AG04449 (cell line): Measurements from ENCODE around the gene VPS39.

ENCODE experiments used
- CTCF ChIA-PET: fragments of 350-600 bp; formaldehyde crosslinking; extraction: SDS; loops from one replicate; lab custom pipeline; 2021; ENCODE audit warnings: antibody characterized with exemption; lab: Yijun Ruan, JAX
- POLR2A ChIA-PET: fragments of 400-600, 350-600 bp; formaldehyde crosslinking; extraction: SDS; loops from one replicate; lab custom pipeline; 2020; ENCODE audit warnings: antibody characterized with exemption, inconsistent platforms; lab: Yijun Ruan, JAX
- DNase-seq: peaks from one replicate; pipeline ENCODE4 v3.0.0-alpha.2; 2010; ENCODE audit warnings: low read depth, low spot score
- H3K4me3 ChIP-seq: 2 replicates; pipeline ENCODE4 v1.5.1; 2011; ENCODE audit warnings: low read depth, mild to moderate bottlenecking, control low read depth, low read length
- TF ChIP-seq, protein P1 (sequence below): IDR thresholded peaks from one replicate; pipeline ENCODE4 v1.5.1; 2011; ENCODE audit warnings: mild to moderate bottlenecking, moderate library complexity, low read length, control low read depth, inconsistent platforms; ENCODE audit not compliant: insufficient read depth; ENCODE audit errors: missing control alignments

The VPS39 gene

DNA sequence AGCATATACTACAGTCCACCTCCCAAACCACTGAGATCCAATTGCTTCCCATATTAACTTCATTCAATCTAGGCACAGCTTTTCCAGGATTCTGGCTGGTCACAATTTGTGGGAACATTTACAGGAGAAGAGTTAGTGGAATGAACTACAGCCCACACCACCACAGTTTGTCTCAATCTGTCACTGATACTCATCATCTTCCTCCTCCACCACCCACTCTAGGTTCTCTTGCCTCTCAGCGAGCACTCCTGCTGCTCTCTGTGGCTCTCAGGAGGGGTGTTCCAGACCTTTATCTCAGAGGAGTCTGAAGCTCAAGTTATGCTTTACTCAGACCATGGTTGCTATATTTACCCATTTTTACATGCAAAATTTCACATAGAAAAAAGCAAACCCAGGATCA lies 87.8 kb downstream of the VPS39 start:
- DNase-seq, result no peak
- H3K4me3 ChIP-seq, result no peak overlapping the region
- ChIA-PET POLR2A (no interaction called here), CTCF (interaction anchor here (0.9 to 2.4 kb wide), 4 partner anchors 10 to 35 kb away, joined by 3 to 11 read pairs (median 4); no protein-coding TSS in a partner anchor)
- TF ChIP-seq, protein P1, sequence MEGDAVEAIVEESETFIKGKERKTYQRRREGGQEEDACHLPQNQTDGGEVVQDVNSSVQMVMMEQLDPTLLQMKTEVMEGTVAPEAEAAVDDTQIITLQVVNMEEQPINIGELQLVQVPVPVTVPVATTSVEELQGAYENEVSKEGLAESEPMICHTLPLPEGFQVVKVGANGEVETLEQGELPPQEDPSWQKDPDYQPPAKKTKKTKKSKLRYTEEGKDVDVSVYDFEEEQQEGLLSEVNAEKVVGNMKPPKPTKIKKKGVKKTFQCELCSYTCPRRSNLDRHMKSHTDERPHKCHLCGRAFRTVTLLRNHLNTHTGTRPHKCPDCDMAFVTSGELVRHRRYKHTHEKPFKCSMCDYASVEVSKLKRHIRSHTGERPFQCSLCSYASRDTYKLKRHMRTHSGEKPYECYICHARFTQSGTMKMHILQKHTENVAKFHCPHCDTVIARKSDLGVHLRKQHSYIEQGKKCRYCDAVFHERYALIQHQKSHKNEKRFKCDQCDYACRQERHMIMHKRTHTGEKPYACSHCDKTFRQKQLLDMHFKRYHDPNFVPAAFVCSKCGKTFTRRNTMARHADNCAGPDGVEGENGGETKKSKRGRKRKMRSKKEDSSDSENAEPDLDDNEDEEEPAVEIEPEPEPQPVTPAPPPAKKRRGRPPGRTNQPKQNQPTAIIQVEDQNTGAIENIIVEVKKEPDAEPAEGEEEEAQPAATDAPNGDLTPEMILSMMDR, result no peak

DNA sequence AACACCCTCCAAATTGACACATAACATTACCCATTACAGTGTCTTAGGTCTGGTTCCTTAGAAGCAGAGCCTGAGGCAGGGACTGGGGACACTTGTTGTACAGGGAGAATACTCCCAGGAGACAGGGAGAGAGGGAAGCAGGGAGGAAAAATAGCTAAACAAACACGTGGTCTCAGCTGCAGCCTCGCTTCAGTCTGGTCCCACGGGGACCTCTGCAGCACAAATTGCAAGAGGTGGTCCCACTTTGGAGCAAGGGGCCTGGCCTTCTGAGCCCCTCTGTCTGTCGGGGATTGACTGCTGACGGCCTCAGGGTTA lies 88.7 kb downstream of the VPS39 start:
- TF ChIP-seq, protein P1, result no peak
- no peak for DNase-seq
- CTCF ChIA-PET, result interaction anchor here (0.7 to 1.8 kb wide), 4 partner anchors 35 to 129 kb away, joined by 3 to 9 read pairs (median 3); no protein-coding TSS in a partner anchor
- POLR2A ChIA-PET, result no interaction called here
- no peak overlapping the region for H3K4me3 ChIP-seq

DNA sequence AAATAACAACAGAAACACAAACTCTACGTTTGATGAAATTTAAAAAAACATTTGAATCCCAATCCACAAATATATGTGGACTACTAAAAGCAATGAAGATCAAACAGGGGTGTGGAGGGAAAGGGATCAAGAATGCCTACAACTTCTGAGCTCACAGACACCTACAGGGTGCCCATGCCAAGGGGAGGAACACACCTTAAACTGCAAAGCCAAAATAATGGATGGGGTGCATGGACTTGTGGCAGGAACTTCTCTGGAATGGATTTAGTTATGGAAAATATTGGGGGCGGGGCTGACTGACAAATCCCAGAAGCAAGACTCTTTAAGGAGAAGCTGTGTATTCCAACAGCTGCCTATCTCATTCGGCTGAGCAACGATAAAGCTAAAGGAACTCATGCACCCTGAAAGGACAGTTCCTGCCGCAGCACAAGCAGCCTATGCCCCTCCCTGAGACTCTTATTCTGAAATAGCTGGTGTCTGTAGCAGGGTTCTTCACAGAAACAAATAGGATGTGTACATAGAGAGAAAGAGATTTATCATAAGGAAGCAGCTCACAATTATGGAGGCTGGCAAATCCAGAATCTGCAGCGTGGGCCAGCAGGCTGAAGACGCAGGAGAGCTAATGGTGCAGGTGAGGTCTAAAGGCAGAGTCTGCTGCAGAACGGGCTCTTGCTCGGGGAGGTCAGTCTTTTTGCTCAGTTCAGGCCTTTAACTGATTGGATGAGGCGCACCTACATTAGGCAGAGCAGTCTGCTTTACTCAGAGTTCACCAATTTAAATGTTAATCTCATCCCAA lies 89.3 kb downstream of the VPS39 start:
- DNase-seq, result no peak
- ChIA-PET CTCF (interaction anchor here (0.7 to 1.9 kb wide), 5 partner anchors 19 to 129 kb away, joined by 3 to 9 read pairs (median 3); no protein-coding TSS in a partner anchor), POLR2A (no interaction called here)
- TF ChIP-seq, protein P1, result no peak
- H3K4me3 ChIP-seq, result no peak overlapping the region

DNA sequence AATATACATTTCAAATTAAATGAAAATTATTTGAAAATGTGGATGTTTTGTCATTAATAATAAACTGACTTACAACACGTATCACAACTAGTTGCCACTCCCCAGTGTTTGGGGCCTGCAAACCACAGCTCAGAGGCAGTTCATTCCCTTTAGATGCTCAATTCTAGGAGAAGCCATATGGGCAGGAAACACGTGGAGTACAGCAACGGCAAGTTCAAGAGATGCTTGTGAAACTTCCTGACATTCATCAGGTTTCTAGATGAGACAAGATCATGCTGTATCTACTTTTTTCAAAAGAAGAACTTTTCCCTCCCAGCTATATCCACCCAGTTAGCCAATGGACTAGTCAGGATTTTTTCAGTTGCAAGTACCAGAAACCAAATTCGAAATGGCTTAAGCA lies 96.2 kb downstream of the VPS39 start:
- ChIA-PET CTCF (interaction anchor here (1.0 to 10.1 kb wide), 4 partner anchors 13 to 27 kb away, joined by 3 to 62 read pairs (median 6); no protein-coding TSS in a partner anchor), POLR2A (no interaction called here)
- no peak for DNase-seq
- TF ChIP-seq, protein P1, result no peak
- H3K4me3 ChIP-seq, result no peak overlapping the region

DNA sequence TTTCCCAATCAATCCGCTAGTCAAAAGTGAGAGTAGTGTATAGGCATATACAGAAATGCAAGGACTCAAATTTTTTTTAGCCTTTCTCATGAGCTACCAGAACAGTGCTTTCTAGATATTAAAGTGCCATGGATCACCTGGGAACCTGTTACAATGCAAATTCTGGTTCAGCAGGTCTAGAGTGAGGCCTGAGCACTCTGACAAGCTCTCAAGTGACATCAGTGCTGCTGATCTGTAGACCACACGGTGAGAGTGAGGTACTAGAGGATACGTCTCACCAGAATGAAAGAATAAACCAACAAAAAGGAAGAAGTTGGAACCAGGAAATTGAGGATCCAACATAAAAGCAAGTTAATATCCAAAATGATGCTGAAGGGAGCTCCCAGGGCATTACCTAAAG lies 97.7 kb downstream of the VPS39 start:
- CTCF ChIA-PET, result interaction anchor here (1.1 to 10.1 kb wide), 3 partner anchors 10 to 28 kb away, joined by 3 to 62 read pairs (median 4); no protein-coding TSS in a partner anchor
- TF ChIP-seq, protein P1, result no peak
- H3K4me3 ChIP-seq, result no peak overlapping the region
- DNase-seq, result no peak
- POLR2A ChIA-PET, result no interaction called here

DNA sequence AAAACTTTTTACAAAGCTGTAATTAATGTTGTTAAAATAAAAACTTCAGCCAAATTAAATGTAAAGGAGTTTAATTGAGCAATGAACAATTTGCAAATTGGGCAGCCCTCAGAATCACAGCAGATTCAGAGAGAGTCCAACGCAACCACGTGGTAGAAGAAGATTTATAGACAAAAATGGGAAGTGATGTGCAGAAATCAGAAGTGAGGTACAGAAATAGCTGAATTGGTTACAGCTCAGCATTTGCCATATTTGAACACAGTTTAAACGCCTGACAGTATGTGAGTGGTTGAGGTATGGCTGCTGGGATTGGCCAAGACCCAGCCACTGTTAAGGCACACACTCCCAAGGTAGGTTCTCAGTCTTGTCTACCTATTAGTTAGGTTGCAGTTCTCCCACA lies 99.3 kb downstream of the VPS39 start:
- TF ChIP-seq, protein P1, result no peak
- H3K4me3 ChIP-seq, result no peak overlapping the region
- CTCF ChIA-PET, result interaction anchor here (3.2 to 10.1 kb wide), 2 partner anchors 25 to 28 kb away, joined by 19 to 62 read pairs; no protein-coding TSS in a partner anchor
- POLR2A ChIA-PET, result no interaction called here
- DNase-seq, result no peak
